C4-2B (cell line): ENCODE results near the gene INPP5E.

Source experiments
- H3K27ac ChIP-seq: fragments of 450-650 bp; 2 replicates; pipeline ENCODE4 v1.5.1; 2017
- ZFX ChIP-seq: fragments of 450-650 bp; IDR thresholded peaks from 2 replicates; pipeline ENCODE4 v1.6.1; 2017
- TF ChIP-seq, protein P1 (sequence below): fragments of 450-650 bp; conservative IDR thresholded peaks from 2 replicates; pipeline ENCODE4 v1.5.1; 2017; ENCODE audit warnings: mild to moderate bottlenecking

The INPP5E gene

GRCh38 chr9:136381966-136382513 lies 57.6 kb downstream of the INPP5E start:
- no peak overlapping the region for H3K27ac ChIP-seq
- TF ChIP-seq ZFX, result no peak
- TF ChIP-seq, protein P1, sequence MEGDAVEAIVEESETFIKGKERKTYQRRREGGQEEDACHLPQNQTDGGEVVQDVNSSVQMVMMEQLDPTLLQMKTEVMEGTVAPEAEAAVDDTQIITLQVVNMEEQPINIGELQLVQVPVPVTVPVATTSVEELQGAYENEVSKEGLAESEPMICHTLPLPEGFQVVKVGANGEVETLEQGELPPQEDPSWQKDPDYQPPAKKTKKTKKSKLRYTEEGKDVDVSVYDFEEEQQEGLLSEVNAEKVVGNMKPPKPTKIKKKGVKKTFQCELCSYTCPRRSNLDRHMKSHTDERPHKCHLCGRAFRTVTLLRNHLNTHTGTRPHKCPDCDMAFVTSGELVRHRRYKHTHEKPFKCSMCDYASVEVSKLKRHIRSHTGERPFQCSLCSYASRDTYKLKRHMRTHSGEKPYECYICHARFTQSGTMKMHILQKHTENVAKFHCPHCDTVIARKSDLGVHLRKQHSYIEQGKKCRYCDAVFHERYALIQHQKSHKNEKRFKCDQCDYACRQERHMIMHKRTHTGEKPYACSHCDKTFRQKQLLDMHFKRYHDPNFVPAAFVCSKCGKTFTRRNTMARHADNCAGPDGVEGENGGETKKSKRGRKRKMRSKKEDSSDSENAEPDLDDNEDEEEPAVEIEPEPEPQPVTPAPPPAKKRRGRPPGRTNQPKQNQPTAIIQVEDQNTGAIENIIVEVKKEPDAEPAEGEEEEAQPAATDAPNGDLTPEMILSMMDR, result no peak

DNA sequence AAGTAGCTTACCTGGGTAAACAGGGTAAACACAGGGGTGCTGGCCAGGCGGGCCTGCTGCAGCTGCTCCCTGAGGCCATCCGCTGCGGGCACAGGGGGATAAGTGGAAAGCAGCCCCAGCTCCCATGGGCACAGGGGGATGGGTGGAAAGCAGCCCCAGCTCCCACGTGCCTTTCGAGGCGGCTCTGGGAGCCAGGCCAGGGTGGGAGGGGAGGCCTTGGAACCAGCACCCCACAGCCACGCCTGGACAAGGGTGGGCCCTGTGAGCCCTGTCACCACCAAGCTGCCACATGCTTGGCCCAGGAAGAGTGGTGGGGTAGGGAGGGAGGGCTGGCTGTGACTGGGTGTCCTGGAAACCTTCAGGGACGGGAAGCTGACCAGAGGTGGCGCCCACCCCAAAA lies 58.3 kb downstream of the INPP5E start:
- H3K27ac ChIP-seq, result no peak overlapping the region
- TF ChIP-seq ZFX, result no peak
- TF ChIP-seq, protein P1, result no peak

GRCh38 chr9:136380381-136380780 lies 59.3 kb downstream of the INPP5E start:
- TF ChIP-seq, protein P1, result no peak
- TF ChIP-seq ZFX, result no peak
- H3K27ac ChIP-seq, result no peak overlapping the region

- TF ChIP-seq, protein P1, result no peak
- no peak for TF ChIP-seq ZFX
- H3K27ac ChIP-seq, result no peak overlapping the region
Measured at GRCh38 chr9:136379891-136380290, 59.8 kb downstream of the INPP5E start.

DNA sequence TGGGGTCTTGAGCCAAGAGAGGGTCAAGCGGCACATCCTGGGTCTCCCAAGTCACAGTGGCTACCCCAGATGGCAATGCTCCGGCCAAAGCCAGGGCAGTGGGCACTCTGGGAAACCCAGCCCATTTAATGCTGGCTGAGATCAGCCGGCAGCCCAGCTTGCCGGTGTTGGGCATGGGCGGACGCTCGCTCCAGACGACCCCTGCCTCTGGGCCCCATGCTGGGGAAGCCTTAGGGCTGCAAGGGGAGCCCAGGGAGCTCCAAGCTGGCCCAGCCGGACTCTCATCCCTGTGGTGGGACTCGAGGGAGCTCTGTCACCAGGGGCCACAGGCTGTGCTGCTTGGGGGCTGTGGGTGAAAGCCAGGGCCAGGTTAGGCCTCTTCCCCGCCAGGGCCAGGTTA lies 60.2 kb downstream of the INPP5E start:
- no peak overlapping the region for H3K27ac ChIP-seq
- TF ChIP-seq, protein P1, result no peak
- TF ChIP-seq ZFX, result no peak

DNA sequence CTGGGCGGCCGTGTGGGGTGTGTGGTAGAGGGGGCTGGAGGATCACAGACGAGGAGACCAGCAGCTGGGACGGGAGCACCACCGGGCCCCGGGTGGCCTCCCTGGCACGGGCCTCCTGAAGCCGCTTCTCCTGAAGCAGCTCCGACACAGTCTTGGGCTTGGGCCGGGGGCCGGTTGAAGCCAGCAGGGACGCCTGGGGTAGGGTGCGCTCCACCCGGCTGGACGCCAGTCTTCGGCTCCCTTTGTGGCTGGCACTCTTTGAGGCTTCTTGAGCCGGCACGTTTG lies 60.7 kb downstream of the INPP5E start:
- no peak overlapping the region for H3K27ac ChIP-seq
- TF ChIP-seq ZFX, result no peak
- TF ChIP-seq, protein P1, result no peak
